G401.6 (cell line): Measurements from ENCODE around the gene DNAJC21.

Experiments
- FAIRE-seq: peaks from 2 replicates; lab custom pipeline; 2012; peaks lifted over from hg19 to GRCh38; lab: Jason Lieb, UNC

Gene DNAJC21

GRCh38 chr5:34982823-34983222, 53.5 kb downstream of the DNAJC21 start:
- no peak for FAIRE-seq

GRCh38 chr5:34986965-34987364, 57.6 kb downstream of the DNAJC21 start:
- no peak for FAIRE-seq

- no peak for FAIRE-seq
These were observed 62.3 kb downstream of the DNAJC21 start for GRCh38 chr5:34991486-34992238.

GRCh38 chr5:34993951-34994350, 64.6 kb downstream of the DNAJC21 start:
- FAIRE-seq, result no peak

- FAIRE-seq, result no peak
These were observed 66.9 kb downstream of the DNAJC21 start for GRCh38 chr5:34996261-34996660.

- FAIRE-seq, result no peak
These were observed 68.9 kb downstream of the DNAJC21 start for GRCh38 chr5:34998058-34998789.

- FAIRE-seq, result no peak
These were observed 72.5 kb downstream of the DNAJC21 start for GRCh38 chr5:35001842-35002241.

- no peak for FAIRE-seq
These were observed 73.1 kb downstream of the DNAJC21 start for GRCh38 chr5:35002459-35002858.

GRCh38 chr5:35003018-35003957, 73.9 kb downstream of the DNAJC21 start:
- peak; percentile 49 for FAIRE-seq

GRCh38 chr5:35004200-35004599, 74.8 kb downstream of the DNAJC21 start:
- no peak for FAIRE-seq

GRCh38 chr5:35004771-35005170, 75.4 kb downstream of the DNAJC21 start:
- FAIRE-seq, result no peak
